HG03045 (cell line): ENCODE measurements around the gene CPPED1.

Experiments used
- ATAC-seq: cut with Tn5 transposase; IDR thresholded peaks from one replicate; pipeline ENCODE4 v1.9.1; 2021; ENCODE audit warnings: mild to moderate bottlenecking, moderate library complexity; ENCODE audit not compliant: unreplicated experiment

The CPPED1 gene

GRCh38 chr16:12613131-12613991, 190.3 kb downstream of the CPPED1 start:
- ATAC-seq = no peak

- no peak for ATAC-seq
Measured at GRCh38 chr16:12612598-12613101, 191.0 kb downstream of the CPPED1 start.

DNA sequence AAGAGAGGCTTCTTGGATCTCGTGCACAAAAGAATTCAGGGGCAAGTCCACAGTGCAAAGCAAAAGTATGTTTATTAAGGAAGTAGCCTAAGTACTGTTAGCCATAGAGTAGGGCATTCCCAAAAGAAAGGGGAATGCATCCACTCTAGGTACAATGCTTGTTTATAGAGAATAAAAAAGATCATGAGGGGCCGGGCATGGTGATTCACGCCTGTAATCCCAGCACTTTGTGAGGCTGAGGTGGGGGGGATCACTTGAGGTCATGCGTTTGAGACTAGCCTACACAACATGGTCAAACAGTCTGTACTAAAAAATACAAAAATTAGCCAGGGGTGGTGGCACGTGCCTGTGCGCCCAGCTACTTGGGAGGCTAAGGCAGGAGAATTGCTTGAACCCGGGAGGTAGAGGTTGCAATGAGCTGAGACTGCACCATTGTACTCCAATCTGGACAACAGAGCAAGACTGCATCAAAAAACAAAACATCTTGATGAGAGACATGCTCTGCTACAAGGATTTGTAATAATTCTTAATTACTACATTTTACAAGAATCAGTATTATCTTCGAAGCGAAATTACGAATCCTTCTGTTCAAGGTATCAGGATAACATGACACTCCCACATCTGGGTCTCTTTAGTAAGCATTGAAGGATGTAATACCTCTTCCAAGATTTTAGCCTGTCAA, 191.6 kb downstream of the CPPED1 start:
- no peak for ATAC-seq

DNA sequence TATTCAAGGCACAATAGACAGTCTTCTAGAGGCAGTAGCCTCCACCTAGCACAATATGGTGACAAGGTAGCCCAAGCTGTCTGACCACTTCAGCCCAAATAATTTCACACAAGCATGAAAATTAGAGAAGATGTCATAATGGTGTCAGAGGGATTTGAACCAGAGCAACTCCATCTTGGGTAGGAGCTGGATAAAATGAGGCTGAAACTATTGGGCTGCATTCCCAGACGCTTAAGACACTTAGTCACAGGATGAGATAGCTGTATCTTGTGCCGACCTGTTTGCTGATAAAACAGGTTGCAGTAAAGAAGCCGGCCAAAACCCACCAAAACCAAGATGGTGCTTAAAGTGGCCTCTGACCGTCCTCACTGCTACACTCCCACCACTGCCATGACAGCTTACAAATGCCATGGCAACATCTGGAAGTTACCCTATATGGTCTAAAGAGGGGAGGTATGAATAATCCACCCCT, 192.6 kb downstream of the CPPED1 start:
- ATAC-seq = no peak

DNA sequence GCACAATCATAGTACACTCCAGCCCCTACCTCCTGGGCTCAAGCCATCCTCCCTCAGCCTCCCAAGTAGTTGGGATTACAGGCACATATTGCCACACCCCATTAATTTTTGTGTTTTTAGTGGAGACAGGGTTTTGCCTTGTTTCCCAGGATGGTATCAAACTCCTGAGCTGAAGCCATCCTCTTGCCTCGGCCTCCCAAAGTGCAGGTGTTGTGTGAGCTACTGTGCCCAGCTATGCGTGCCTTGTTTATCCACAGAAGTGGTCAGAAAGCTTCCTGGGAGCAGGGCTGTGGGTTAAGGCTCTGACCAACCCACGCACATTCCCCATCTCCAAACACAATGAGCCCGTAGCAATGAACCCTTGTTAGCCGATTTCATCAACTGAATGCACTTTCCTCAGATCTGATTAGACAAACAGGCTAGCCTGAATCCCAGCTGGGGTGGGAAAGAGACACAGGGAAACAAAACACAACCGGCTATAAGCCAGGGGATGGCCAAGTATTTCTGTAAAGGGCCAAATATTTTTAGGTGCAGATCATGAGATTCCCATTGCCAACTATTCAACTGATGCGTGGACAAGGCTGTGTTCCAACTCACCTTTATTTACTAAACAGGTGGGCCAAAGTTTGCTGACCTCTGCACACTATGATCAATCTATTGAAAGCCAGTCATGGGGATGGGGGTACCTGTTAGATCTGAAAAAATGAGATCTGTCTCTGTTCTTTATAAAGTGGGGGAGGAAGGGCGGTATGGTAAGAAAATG, 193.6 kb downstream of the CPPED1 start:
- ATAC-seq = no peak
